Measurements from ENCODE around the gene SEC22C. TPM values are rescaled to one million over a fixed set of nuclear protein-coding genes. Genes with fewer than 3 reads are reported as not detected.

SEC22C gene
- polyA plus RNA-seq, 1 of the 3 experiments (the other 2 are of a cell fraction): 28.5 TPM

GRCh38 chr3:42533161-42533897 lies 48.4 kb downstream of the SEC22C start:
- no peak overlapping the region for H3K4me3 ChIP-seq (ENCODE audit: low read depth in 2 of 2, low read length in 1 of 2)
- H2AFZ ChIP-seq (ENCODE audit: low read depth): no peak overlapping the region
- no peaks in the 10 kb centered on the region for H3K9me3 ChIP-seq
- no peak overlapping the region for H3K9ac ChIP-seq
- H3K27ac ChIP-seq (ENCODE audit: low read depth in 2 of 2, low read length in 1 of 2): no peak overlapping the region
- no peak overlapping the region for H3K4me2 ChIP-seq
- H3K9me2 ChIP-seq: no peaks in the 10 kb centered on the region
- no peak for DNase-seq
- no peaks in the 10 kb centered on the region for H3K36me3 ChIP-seq (replicated peaks in 1 of 2; ENCODE audit: control insufficient read depth in 1 of 2, insufficient read depth in 2 of 2, low read length in 1 of 2)
- H4K20me1 ChIP-seq (ENCODE audit: insufficient read depth): no peaks in the 10 kb centered on the region
- TF ChIP-seq POLR2AphosphoS5 (IDR thresholded peaks at IDR 0.05; ENCODE audit: low read depth, low read length): no peak
- WGBS (ENCODE audit: low lambda C conversion rate): 42% methylated on average over 6 of the region's 7 CpGs
- H3K4me1 ChIP-seq (ENCODE audit: control insufficient read depth in 1 of 2, insufficient read depth in 2 of 2, low read depth in 1 of 2, low read length in 1 of 2): no peaks in the 10 kb centered on the region
- no peaks in the 10 kb centered on the region for H3K79me2 ChIP-seq (ENCODE audit: insufficient read depth)
- POLR2A ChIA-PET: no interaction called here
- peaks cover 5% of the 10 kb centered on the region; the same call in 1 of the 2 replicates for H3K27me3 ChIP-seq (ENCODE audit: insufficient read depth)
- H3F3A ChIP-seq (replicated peaks; ENCODE audit: insufficient read depth): no peaks in the 10 kb centered on the region
- CTCF ChIA-PET: interaction anchor here (1.7 to 8.1 kb wide), 3 partner anchors 13 to 286 kb away, joined by 4 to 74 read pairs (median 8); partner anchors contain the start of gene VIPR1

- Histone ChIP-seq H3F3A (replicated peaks; ENCODE audit: insufficient read depth) (no peaks in the 10 kb centered on the region), H3K27ac (ENCODE audit: low read depth in 2 of 2, low read length in 1 of 2) (no peak overlapping the region), H4K20me1 (ENCODE audit: insufficient read depth) (no peaks in the 10 kb centered on the region), H3K9me2 (no peaks in the 10 kb centered on the region), H3K4me1 (ENCODE audit: control insufficient read depth in 1 of 2, insufficient read depth in 2 of 2, low read depth in 1 of 2, low read length in 1 of 2) (no peaks in the 10 kb centered on the region), H3K9ac (no peak overlapping the region), H2AFZ (ENCODE audit: low read depth) (no peak overlapping the region), H3K4me2 (no peak overlapping the region), H3K79me2 (ENCODE audit: insufficient read depth) (no peaks in the 10 kb centered on the region), H3K36me3 (replicated peaks in 1 of 2; ENCODE audit: control insufficient read depth in 1 of 2, insufficient read depth in 2 of 2, low read length in 1 of 2) (no peaks in the 10 kb centered on the region), H3K4me3 (ENCODE audit: low read depth in 2 of 2, low read length in 1 of 2) (no peak overlapping the region), H3K9me3 (no peaks in the 10 kb centered on the region), H3K27me3 (ENCODE audit: insufficient read depth) (peaks cover 5% of the 10 kb centered on the region; the same call in 1 of the 2 replicates)
- WGBS (ENCODE audit: low lambda C conversion rate): 58% methylated on average over 4 of the region's 4 CpGs
- CTCF ChIA-PET: interaction anchor here (8.1 kb wide), 1 partner anchor 14 kb away, joined by 74 read pairs; no protein-coding TSS in a partner anchor
- no peak for DNase-seq
- POLR2A ChIA-PET: no interaction called here
- no peak for TF ChIP-seq MXI1 (IDR thresholded peaks at IDR 0.05; ENCODE audit: low read depth, low read length)
- no peak for TF ChIP-seq EZH2phosphoT487 (IDR thresholded peaks at IDR 0.05; ENCODE audit: borderline replicate concordance, low read depth)
- TF ChIP-seq PBX3 (IDR thresholded peaks at IDR 0.05): no peak
- TF ChIP-seq SMC3 (IDR thresholded peaks at IDR 0.05; ENCODE audit: low read depth, low read length): no peak
- no peak for TF ChIP-seq TEAD4 (IDR thresholded peaks at IDR 0.05; ENCODE audit: borderline replicate concordance, insufficient read depth)
- no peak for TF ChIP-seq POLR2AphosphoS5 (IDR thresholded peaks at IDR 0.05; ENCODE audit: low read depth, low read length)
- no peak for TF ChIP-seq IRF3 (IDR thresholded peaks at IDR 0.05; ENCODE audit: low read depth, low read length)
- TF ChIP-seq ELF1 (IDR thresholded peaks at IDR 0.05): no peak
- no peak for TF ChIP-seq RCOR1 (IDR thresholded peaks at IDR 0.05; ENCODE audit: low read length)
- TF ChIP-seq NRF1 (IDR thresholded peaks at IDR 0.05; ENCODE audit: low read depth, low read length): no peak
- TF ChIP-seq SIN3A (IDR thresholded peaks at IDR 0.05; ENCODE audit: borderline replicate concordance, low read depth, low read length): no peak
- TF ChIP-seq RAD21 (IDR thresholded peaks at IDR 0.05; ENCODE audit: low read length): no peak
- no peak for TF ChIP-seq ZBTB33 (IDR thresholded peaks at IDR 0.05; ENCODE audit: borderline replicate concordance, low read depth)
- TF ChIP-seq NFIC (IDR thresholded peaks at IDR 0.05; ENCODE audit: borderline replicate concordance): no peak
- no peak for TF ChIP-seq CTCF (IDR thresholded peaks at IDR 0.05)
- no peak for TF ChIP-seq YY1 (IDR thresholded peaks at IDR 0.05; ENCODE audit: low read depth)
- TF ChIP-seq MEF2A (IDR thresholded peaks at IDR 0.05; ENCODE audit: borderline replicate concordance, low read depth): no peak
- no peak for TF ChIP-seq GATA2 (CRISPR knock-in tag; IDR thresholded peaks at IDR 0.05)
Observed at GRCh38 chr3:42532229-42532628, 49.5 kb downstream of the SEC22C start.

Data from SK-N-SH (cell line).